ENCODE data around the gene IL10RB. TPM values are rescaled to one million over a fixed set of nuclear protein-coding genes. Genes with fewer than 3 reads are reported as not detected.

IL10RB gene
- total and polyA plus RNA-seq, 2 of the 8 experiments (the other 6 are each of a cell fraction or from before 2014, with no cell fraction given), result 2.7 to 3.2 TPM

DNA sequence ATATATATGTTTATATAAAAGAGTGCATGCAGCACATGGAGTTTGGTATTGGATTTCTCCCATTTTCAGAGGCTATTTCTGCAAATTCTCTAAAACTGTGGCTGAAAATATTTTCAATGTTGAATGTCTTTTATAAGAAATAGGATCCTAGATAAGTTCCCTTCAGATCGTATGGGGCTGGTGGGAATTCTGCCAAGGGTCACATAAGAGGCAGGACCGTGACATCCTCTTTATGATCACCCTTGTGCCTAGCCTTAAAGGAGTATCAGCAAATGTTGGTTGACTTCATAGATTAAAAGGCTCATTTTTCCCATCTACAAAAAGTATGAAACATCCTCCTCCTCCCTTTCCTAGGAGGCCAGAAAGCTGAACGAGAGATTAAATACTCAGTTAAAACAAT lies 37.7 kb upstream of the IL10RB start:
- Histone ChIP-seq H3K9ac (replicated peaks in 1 of 4; ENCODE audit: extremely low read depth in 1 of 4, low read depth in 3 of 4, low read length in 3 of 4) (no peak overlapping the region), H3K23me2 (ENCODE audit: low read depth, low read length) (peaks cover 4% of the 10 kb centered on the region; the same call in 1 of the 2 replicates), H4K8ac (ENCODE audit: extremely low read depth, insufficient read depth, low read length) (no peak overlapping the region), H3K36me3 (ENCODE audit: control insufficient read depth in 2 of 4, insufficient read depth in 4 of 4, low read length in 3 of 4) (no peaks in the 10 kb centered on the region), H3K4me1 (replicated peaks in 1 of 4; ENCODE audit: control insufficient read depth in 3 of 4, insufficient read depth in 4 of 4, low read length in 3 of 4) (peaks cover 0 to 4% (median under 1%) of the 10 kb centered on the region in 4 experiments; a peak in 2 of 7 replicates), H2BK20ac (ENCODE audit: low read length) (no peak overlapping the region), H3K27me3 (replicated peaks in 1 of 4; ENCODE audit: control insufficient read depth in 3 of 4, extremely low read depth in 1 of 4, insufficient read depth in 3 of 4, low read length in 3 of 4) (no peaks in the 10 kb centered on the region), H2BK12ac (ENCODE audit: low read depth, low read length) (no peak overlapping the region), H2AK5ac (ENCODE audit: low read depth, low read length) (no peak overlapping the region), H3K9me3 (ENCODE audit: insufficient read depth in 2 of 2, low read depth in 1 of 2, low read length in 1 of 2) (no peaks in the 10 kb centered on the region), H2BK120ac (replicated peaks; ENCODE audit: low read depth, low read length) (no peak overlapping the region), H3K4me2 (ENCODE audit: insufficient read depth in 1 of 2, low read depth in 2 of 2, low read length in 2 of 2) (no peak overlapping the region), H4K20me1 (replicated peaks in 1 of 2; ENCODE audit: control insufficient read depth in 1 of 2, insufficient read depth in 2 of 2, low read length in 2 of 2) (peaks cover 0 to 3% of the 10 kb centered on the region in 2 experiments), H2BK5ac (ENCODE audit: low read depth, low read length) (no peak overlapping the region), H3K23ac (ENCODE audit: insufficient read length) (no peak overlapping the region), H4K5ac (ENCODE audit: insufficient read length, low read depth, low read length) (no peak overlapping the region), H3K56ac (replicated peaks; ENCODE audit: insufficient read length, low read depth, low read length) (no peak overlapping the region), H2AFZ (ENCODE audit: low read length) (no peak overlapping the region), H3K79me2 (ENCODE audit: control insufficient read depth in 1 of 2, insufficient read depth in 2 of 2, low read length in 2 of 2) (peaks cover 0 to 22% of the 10 kb centered on the region in 2 experiments; a peak in 2 of 4 replicates), H3K79me1 (ENCODE audit: low read depth, low read length) (peaks cover 3% of the 10 kb centered on the region; the same call in 1 of the 2 replicates), H3K4me3 (ENCODE audit: extremely low read depth in 1 of 4, insufficient read depth in 2 of 4, low read depth in 3 of 4, low read length in 4 of 4) (no peak overlapping the region), H4K91ac (replicated peaks; ENCODE audit: insufficient read length, low read length) (no peak overlapping the region), H3K18ac (ENCODE audit: extremely low read depth, low read length) (no peak overlapping the region), H3K14ac (ENCODE audit: insufficient read length) (no peak overlapping the region), H2BK15ac (ENCODE audit: low read length) (no peak overlapping the region), H3K4ac (replicated peaks; ENCODE audit: insufficient read length, low read depth, low read length) (no peak overlapping the region), H3K27ac (ENCODE audit: low read depth, low read length) (no peak overlapping the region)
- ChIA-PET CTCF (ENCODE audit: partially characterized antibody) (interaction anchor here (0.6 to 2.2 kb wide), 2 partner anchors 10 to 217 kb away, joined by 3 to 7 read pairs; no protein-coding TSS in a partner anchor), POLR2A (ENCODE audit: partially characterized antibody) (no interaction called here)
- TF ChIP-seq HDAC6 (IDR thresholded peaks at IDR 0.05; ENCODE audit: low read depth, low read length) (no peak), SIX5 (IDR thresholded peaks at IDR 0.05; ENCODE audit: low read depth, low read length) (no peak), TCF12 (IDR thresholded peaks at IDR 0.05; ENCODE audit: low read depth, low read length) (no peak), SUZ12 (IDR thresholded peaks at IDR 0.05; ENCODE audit: low read length) (no peak), CHD1 (IDR thresholded peaks at IDR 0.05; ENCODE audit: low read depth, low read length) (no peak), E2F6 (IDR thresholded peaks at IDR 0.05) (no peak), GABPA (IDR thresholded peaks at IDR 0.05; ENCODE audit: borderline replicate concordance, insufficient read depth, low read length) (no peak), NRF1 (IDR thresholded peaks at IDR 0.05; ENCODE audit: low read depth, low read length) (no peak), PHF8 (conservative IDR thresholded peaks at IDR 0.05; ENCODE audit: low read depth, low read length) (no peak)
- DNase-seq (ENCODE audit: low read depth in 1 of 2, low spot score in 2 of 2) (no peak), FAIRE-seq (no peak)
- WGBS, 2 experiments (ENCODE audit: extremely low coverage in 1 of 2, insufficient coverage in 1 of 2, insufficient read length in 1 of 2, insufficient replicate concordance in 2 of 2, low coverage in 1 of 2, low lambda C conversion rate in 2 of 2, missing lambda C conversion rate in 1 of 2), result 95% methylated on average over 3 of the region's 3 CpGs; no CpG with 5 or more reads in 1 of the 2 experiments

All from H1 (cell line).